Measurements from ENCODE around the gene PRLH.
"Not testable (repeated sequence)": the region's sequence is repeated elsewhere in the genome, so short reads cannot be mapped to it uniquely, and the experiment has no call there.

The PRLH gene

DNA sequence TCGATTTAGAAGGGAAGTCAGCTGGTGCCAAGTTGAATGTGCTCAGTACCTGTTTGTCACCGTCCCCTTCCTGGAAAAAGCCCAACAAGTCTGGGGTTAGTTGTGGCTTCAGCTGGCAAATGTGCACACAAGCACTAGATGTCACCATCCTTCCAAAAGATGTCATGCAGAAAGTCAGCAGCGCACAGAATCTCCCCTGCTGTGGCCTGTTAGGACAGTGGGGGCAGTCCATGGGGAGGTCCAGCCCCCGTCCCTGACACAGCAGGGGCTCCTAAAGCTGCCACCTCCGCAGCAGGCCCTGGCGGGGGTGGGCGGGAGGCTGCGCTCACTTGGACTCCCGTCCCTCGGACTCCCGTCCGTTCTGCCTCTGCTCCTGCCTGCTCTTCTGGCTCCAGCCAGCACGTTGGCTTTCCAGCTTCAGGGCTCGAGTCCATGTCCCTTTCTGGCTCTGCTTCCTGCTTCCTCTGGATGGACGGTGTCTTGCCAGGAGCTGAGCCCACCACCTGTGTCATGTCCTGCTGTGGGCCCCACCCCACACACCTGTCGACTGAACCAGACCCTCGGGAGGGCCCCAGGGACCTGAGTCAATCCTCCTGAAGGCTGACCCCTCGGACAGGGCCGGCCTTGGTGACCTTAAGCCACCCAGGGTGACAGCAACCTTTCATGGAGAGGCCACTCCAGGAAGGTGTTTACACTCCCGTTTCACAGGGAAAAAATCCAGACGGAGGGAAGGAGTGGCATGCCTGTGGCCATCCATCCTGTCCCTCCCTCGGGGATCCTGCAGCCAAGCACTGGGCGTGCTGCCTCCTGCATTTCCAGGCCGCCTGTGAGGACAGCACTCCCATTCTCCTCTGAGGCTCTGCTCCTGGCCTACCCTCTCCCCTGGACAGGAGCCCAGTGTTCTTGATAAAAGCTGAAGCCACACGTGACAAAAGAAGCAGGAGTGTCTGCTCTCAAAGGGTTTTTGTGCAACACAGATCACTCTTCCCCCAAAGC lies 15.7 kb downstream of the PRLH start:
- no peak for DNase-seq (ENCODE audit: low read depth in 1 of 2, low spot score in 1 of 2)

DNA sequence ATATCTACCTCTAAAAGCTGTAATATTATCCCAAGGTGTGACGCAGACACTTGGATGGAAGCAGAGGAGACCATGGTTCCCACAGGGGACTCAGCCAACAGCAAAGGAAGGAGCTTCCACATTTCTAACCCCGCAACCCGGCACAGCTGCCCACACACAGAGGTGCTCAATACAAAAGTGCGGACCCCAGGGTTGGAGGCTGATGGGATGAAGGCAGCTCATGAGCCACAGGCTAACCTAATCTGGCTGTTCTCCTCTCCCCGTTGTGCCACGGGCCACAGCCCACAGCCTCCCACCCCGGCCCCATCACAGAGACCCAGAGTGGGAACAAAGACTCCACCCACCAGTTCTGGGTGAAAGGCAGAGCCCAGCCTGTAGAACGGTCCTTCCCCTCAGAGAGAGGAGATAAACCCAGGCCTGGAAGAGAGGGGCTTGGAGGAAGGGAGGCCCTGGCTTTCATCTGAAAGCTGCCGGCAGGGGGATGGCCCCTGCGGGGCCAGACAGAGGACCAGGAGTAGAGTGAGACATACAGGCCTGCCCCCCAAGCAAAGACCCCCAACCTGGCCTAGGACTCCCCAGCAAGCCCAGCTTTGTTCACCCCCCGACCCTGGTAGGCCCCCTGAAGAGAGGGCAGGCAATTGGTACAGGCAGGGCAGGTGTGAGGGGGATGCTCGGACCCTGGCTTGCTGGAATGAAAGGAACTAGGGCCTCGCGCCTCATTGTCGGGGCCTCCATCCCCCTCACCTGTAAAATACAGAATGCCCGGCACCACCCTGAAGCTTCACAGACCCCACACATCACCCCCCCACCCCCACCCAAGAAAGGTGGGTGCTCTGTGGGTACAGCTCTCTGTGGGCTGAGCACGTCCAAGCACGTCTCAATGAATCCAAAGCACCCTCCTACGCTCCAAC lies 17.3 kb downstream of the PRLH start:
- no peak for DNase-seq (ENCODE audit: low read depth in 1 of 2, low spot score in 1 of 2)

DNA sequence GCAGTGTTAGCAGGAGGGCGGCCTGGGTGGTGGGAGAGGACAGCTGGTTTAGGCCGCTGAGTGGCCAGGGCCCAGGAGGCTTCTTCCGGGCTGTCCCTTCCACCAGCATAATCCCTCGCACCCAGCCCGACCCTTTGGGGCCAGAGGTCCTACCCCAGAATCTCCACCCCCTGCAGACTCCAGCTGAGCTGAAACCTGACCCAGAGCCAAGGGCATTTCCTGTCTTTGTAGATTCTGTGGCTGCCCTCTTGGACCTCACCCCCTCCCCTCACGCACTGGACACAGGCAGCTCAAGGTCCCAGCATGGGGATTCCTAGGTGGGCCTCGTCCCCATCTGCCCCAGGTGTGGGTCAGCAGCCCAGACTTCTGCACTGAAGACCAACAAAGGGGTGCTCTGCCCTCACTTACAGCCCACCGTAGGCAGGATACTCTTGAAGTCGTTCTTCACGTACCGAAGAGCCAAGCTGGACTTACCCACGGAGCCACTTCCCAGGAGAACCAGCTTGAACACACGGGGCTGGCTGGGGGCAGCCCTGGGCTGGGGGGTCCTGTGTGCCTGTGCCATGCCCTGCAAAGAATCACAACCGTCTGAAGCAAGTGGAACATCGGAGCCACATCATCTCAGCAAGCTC lies 19.3 kb downstream of the PRLH start:
- no peak for DNase-seq (ENCODE audit: low read depth in 1 of 2, low spot score in 1 of 2)

GRCh38 chr2:237588044-237588696 lies 21.8 kb downstream of the PRLH start:
- no peak for DNase-seq (ENCODE audit: low read depth in 1 of 2, low spot score in 1 of 2)

DNA sequence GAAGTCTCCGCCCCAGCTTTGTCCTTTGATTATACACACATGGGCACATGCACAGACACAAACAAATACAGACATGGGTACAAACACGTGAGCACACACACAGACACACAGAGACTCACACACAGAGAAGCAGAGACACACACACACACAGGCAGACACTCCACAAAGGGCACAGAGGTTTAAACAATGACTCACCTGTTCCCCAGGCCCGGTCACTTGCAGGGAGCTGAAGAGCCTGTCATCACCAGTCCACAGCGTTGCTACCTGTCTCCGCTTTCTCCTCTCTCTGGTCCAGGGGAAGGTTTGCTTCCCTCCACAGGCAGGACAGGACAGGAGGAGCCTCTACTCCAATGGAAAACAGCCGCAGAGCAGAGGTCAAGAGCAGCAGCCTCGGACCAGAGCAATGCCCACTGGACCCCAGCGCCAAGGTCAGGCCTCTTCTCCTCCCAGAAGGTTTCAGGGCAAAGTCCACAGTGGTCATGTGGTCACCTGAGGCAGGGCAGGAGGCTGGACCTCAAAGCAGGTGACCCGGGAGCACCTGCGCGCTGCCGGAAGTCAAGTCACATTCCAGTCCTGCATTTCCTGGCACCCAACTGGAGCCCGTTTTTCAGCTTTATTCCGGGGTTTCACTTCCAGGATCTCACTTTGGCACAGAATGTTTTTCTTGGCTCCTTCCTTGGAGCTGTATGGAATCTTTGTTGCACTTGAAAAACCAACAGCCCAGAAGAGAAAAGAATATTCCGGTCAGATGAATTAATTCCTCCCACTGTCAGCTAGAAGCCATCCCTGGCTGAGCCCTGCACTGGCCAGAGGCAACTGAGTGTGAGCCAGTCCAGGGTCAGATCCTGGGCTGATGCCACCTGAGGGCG lies 24.1 kb downstream of the PRLH start, which contains the start of gene RAB17:
RAB17 (minus strand) TSS at position 463 of the 869 bp plus-strand sequence. CDS start 4,580 bp downstream, outside the sequence.
- no peak for DNase-seq (ENCODE audit: low read depth in 1 of 2, low spot score in 1 of 2)

DNA sequence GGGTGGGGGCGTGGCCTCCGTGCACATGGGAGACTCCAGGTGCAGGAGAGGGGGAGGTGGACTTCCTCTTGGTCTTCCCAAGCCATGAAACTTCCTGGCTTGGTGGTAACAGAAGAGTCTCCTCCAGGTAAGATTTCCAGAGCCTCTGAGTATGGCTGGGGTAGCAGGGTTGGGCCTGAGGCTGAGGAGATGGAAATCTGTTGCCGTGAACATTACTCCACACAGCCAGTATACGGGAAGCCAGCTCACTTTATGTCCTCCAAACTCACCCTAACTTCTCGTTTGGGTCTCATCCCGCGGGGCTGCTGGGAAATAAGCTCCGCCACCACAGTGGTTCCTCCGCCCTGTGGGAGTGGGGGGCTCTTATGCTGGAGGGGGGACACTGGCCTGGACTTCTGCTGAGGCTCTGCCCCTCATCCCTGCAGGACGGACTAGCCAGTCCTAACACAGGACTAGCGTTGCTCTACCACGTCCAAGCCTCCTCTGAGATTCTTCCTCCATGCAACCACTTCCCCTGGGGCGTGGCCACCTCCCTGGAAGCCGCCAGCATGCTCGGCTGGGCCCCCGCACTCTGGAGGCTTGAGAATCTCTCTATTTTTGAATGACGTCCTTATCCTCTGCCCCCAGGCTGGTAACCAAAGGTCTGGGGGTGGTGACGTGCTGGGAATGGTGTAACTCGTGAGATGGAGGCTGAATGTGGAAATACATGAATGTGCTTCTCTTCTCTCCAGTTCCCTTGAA lies 24.9 kb downstream of the PRLH start:
- DNase-seq (ENCODE audit: low read depth in 1 of 2, low spot score in 1 of 2), result no peak

GRCh38 chr2:237592425-237592980 lies 26.1 kb downstream of the PRLH start:
- DNase-seq (ENCODE audit: low read depth in 1 of 2, low spot score in 1 of 2), result no peak

DNA sequence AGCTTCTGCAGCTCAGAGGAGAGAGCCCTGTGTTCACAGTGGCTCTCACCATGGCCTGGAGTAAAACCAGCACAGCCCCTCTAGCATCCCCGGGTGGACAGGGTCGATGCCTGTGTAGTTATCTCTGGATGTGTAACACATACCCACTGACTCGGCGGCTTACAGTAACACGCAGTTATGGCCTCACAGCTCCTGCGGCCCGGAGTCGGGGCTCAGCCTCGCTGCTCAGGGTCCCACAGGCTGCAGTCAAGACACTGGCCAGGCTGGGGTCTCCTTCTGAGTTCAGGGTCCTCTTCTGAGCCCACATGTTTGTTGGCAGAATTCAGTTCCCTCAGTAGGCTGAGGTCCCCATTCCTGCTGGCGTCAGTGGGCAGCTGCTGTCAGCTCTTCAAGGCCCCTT lies 26.7 kb downstream of the PRLH start:
- no peak for DNase-seq (ENCODE audit: low read depth in 1 of 2, low spot score in 1 of 2)

DNA sequence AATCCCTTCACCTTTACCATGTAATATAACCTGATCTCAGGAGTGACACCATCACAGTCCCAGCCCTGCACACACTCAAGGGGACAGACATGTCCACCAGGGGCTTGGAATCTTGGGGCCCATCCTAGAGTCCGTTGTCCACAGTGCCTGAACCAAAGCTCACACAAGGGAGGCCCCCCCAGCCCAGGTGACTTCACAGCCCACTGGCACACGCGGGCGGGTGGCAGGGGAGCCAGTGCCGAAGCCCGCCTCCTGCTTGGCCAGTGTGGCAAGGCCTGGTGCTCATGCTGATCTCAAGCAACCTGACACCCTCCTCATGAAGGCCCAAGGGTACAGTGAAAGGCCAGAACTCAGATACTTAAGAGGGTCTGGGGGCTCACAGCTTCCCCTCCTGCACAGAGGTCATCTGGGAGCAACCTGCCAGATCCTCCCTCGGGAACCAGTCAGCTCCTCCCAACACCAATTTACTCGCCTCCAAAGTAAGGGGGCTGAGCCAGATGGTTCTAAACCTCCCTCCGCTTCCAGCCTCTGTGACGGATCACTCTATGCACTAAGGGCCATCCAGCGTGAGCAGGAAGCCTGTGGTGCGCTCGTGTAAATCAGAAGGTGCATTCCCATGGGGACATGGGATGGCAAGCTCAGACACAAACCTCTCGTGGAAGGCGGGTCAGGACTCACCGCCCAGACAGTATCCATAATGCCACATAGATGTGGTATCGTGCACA lies 27.4 kb downstream of the PRLH start:
- no peak for DNase-seq (ENCODE audit: low read depth in 1 of 2, low spot score in 1 of 2)

- DNase-seq (ENCODE audit: low read depth in 1 of 2, low spot score in 1 of 2), result no peak
Observed at GRCh38 chr2:237594514-237594871, 28.1 kb downstream of the PRLH start.

DNA sequence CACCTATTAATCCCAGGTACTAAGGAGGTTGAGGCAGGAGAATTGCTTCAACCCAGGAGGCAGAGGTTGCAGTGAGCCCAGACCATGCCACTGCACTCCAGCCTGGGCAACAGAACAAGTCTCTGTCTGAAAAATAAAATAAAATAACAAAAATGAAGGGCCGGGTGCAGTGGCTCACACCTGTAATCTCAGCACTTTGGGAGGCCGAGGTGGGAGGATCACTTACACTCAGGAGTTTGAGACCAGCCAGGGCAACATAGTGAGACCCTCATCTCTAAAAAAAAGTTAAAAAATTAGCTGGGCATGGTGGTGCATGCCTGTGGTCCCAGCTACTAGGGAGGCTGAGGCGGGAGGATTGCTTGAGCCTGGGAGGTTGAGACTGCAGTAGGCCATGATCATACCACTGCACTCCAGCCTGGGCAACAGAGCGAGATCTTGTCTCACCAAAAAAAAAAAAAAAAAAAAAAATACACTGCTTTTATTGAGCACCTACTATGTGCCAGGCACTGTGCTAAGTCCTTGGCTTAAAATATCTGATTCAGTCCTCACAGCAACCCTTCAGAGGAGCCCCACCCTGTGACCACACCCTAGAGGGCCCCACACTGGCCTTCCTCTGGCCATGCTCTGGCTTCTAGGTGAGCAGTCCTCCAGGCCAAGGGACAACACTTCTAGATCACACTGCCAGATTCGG lies 29.6 kb downstream of the PRLH start:
- DNase-seq (ENCODE audit: low read depth in 1 of 2, low spot score in 1 of 2), result not testable (repeated sequence)

- no peak for DNase-seq (ENCODE audit: low read depth in 1 of 2, low spot score in 1 of 2)
Observed at GRCh38 chr2:237596520-237597195, 30.3 kb downstream of the PRLH start.

GRCh38 chr2:237597196-237598145 lies 31.1 kb downstream of the PRLH start:
- no peak for DNase-seq (ENCODE audit: low read depth in 1 of 2, low spot score in 1 of 2)

DNA sequence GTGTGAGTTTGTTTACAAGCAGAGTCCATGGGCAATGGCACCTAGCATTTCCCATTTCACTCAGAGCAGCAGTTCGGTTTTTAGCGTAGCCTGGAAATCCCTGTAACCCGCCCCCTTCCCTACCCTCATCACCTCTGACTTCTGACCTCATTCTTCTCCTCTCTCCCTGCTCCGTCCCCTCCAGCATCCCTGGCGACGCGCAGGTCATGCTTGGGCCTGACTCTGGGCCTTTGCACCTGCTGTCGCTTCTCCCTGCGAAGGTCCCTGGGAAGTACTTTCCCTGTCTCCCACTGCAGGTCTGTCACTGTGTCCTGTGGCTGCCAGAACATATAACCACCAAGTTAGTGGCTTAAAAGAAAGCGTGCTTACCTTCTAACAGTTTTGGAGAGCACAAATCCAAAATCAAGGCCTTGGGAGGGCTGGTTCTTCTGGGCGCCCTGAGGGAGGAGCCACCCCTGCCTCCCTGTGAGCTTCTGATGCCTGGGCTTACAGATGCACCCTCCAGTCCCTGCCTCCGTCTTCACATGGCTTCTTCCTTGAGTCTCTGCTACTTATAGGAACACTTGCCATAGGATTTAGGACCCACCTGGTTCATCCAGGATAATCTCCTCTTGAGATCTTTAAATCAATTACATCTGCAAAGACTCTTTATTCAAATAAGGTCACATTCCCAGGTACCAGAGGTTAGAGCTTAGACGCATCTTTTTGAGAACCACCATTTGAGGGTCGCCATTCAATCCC lies 32.3 kb downstream of the PRLH start:
- no peak for DNase-seq (ENCODE audit: low read depth in 1 of 2, low spot score in 1 of 2)

- no peak for DNase-seq (ENCODE audit: low read depth in 1 of 2, low spot score in 1 of 2)
Observed at GRCh38 chr2:237599465-237600110, 33.2 kb downstream of the PRLH start.

Data from stimulated activated CD4-positive, alpha-beta T cell treated with anti-CD3 and anti-CD28 coated beads, Interleukin-15, amount 100 ng/mL, for 1 hour (primary cell).